Heart left ventricle (tissue), 16 donors: ENCODE measurements around the gene PTPRM. TPM values are rescaled to one million over a fixed set of nuclear protein-coding genes. Genes with fewer than 3 reads are reported as not detected.

ENCODE experiments used
- ATAC-seq, 4 donors: fragments of 200-7000 bp; cut with Tn5 transposase; one replicate each; pipeline ENCODE4 v1.9.1; 2020 to 2022; ENCODE audit warnings: moderate library complexity in 4 of 4, mild to moderate bottlenecking in 3 of 4, moderate number of reproducible peaks in 1 of 4
- DNase-seq, 5 donors: peaks; one replicate each; pipeline ENCODE4 v3.0.0-alpha.2; 2020
- H3K27ac ChIP-seq, 12 donors: fragments of 200-600 bp; sonication (generic) in 4 of 12; one replicate each; pipeline versions ENCODE4 v1.5.0 to v1.8.0; 2016 to 2022; ENCODE audit warnings: mild to moderate bottlenecking in 2 of 12
- H3K27me3 ChIP-seq, 9 donors: fragments of 200-600 bp; sonication (generic) in 2 of 9; one replicate each; pipeline versions ENCODE4 v1.5.1 to v1.8.0; 2016 to 2022; ENCODE audit warnings: mild to moderate bottlenecking in 3 of 9
- H3K36me3 ChIP-seq, 9 donors: fragments of 200-600 bp; sonication (generic) in 2 of 9; one replicate each; pipeline versions ENCODE4 v1.5.0 to v1.8.0; 2018 to 2022; ENCODE audit warnings: mild to moderate bottlenecking in 2 of 9
- H3K4me1 ChIP-seq, 12 donors: fragments of 200-600 bp; sonication (generic) in 4 of 12; one replicate each; pipeline versions ENCODE4 v1.5.0 to v1.8.0; 2016 to 2022; ENCODE audit warnings: mild to moderate bottlenecking in 3 of 12
- H3K4me3 ChIP-seq, 12 donors: fragments of 200-600 bp; sonication (generic) in 4 of 12; one replicate each; pipeline versions ENCODE4 v1.5.0 to v1.8.0; 2017 to 2022; ENCODE audit warnings: mild to moderate bottlenecking in 9 of 12, moderate library complexity in 4 of 12
- H3K9me3 ChIP-seq, 12 donors: fragments of 200-600 bp; sonication (generic) in 4 of 12; one replicate each; pipeline versions ENCODE4 v1.5.0 to v1.8.0; 2016 to 2022; ENCODE audit warnings: mild to moderate bottlenecking in 1 of 12
- POLR2A ChIP-seq, 2 donors: fragments of 450-650 bp; IDR thresholded peaks; one replicate each; pipeline ENCODE4 v1.6.1; 2017; ENCODE audit warnings: antibody characterized with exemption in 2 of 2, mild to moderate bottlenecking in 2 of 2, moderate library complexity in 2 of 2
- WGBS, 4 donors: extraction: QIAGEN DNeasy Blood & Tissue Kit in 2 of 4; methylation state at CpG; one replicate each; pipeline versions ENCODE4 v1.1.5 to v1.1.7; 2013 to 2018; 5-methylcytosine and 5-hydroxymethylcytosine counted together
- intact Hi-C, 10 donors: fragments of 100-400 bp; cut with DNase I; formaldehyde crosslinking; loops; one replicate each; pipeline versions ENCODE4 v1.11.1 to v1.14.2; 2022
- polyA plus RNA-seq, 2 donors: library from polyadenylated mRNA; stranded (reverse); fragments of 200-250 nt; gene quantifications; one replicate each; pipeline ENCODE4 v1.2.3, GENCODE V29; 2013
- total RNA-seq, 9 donors: library from RNA; depleted of rRNA in 2 of 9; stranded (reverse); fragments of >200 nt in 2 of 9; fragmentation: NEBNext Ultra II Directional in 3 of 9; extraction: Animal tissue kit (Norgen Biotek cat#: 25700) in 3 of 9; gene quantifications; one replicate each; pipeline versions ENCODE4 v1.1.0 to v1.2.4, GENCODE V29; 2016 to 2023
- TF ChIP-seq, protein P1 (sequence below), 12 donors: fragments of 200-600 bp; sonication (generic) in 4 of 12; IDR thresholded peaks; one replicate each; pipeline versions ENCODE4 v1.5.0 to v1.8.0; 2018 to 2022; ENCODE audit warnings: antibody characterized with exemption in 12 of 12, mild to moderate bottlenecking in 5 of 12
- donor health status: ischemic (EF 13 %, LVEDD 7.1; RV severe dilation, severe dysfunction).
- donor health status: healthy with polysubstance abuse.
- donor health status: DM: no; HTN: yes; CAD: no.
- donor health status: DM: no; HTN: no; CAD: no.
- donor health status: ischemic (EF 25% LVEDD 6.9; RV normal size, moderate dysfunction).
- donor health status: ischemic (EF 25% LVEDD 5.7; RV mildly dilated, moderate dysfunction).
- donor health status: healthy.
- donor health status: DM: yes; HTN: yes; CAD: no.
- donor health status: ischemic (EF 35%, LVEDD 5.7; RV mildly dilated, moderate dysfunction).
- donor health status: nonischemic (EF 11% LVEDD 7.7; RV severe dilation, severe dysfunction).
- donor health status: DM: yes; HTN: yes; CAD: no.
- donor health status: PGD.
- donor health status: ischemic (EF 29% LVEDD 5.4; RV normal size, mild dysfunction).
- donor health status: nonischemic (EF 23%, LVEDD 6.1; RV moderate dilation, normal function).

Gene PTPRM
- total and polyA plus RNA-seq, 11 donors: 93.8 to 186 (median 123) TPM

GRCh38 chr18:7615840-7616239, 48.7 kb downstream of the PTPRM start:
- Histone ChIP-seq H3K4me1 (peaks cover 13 to 95% (median 60%) of the 10 kb centered on the region in 12 donors), H3K9me3 (no peaks in the 10 kb centered on the region), H3K27me3 (no peaks in the 10 kb centered on the region), H3K27ac (peak overlapping the region in 8 of 12 donors; percentile 50 to 73 (median 64)), H3K36me3 (no peaks in the 10 kb centered on the region), H3K4me3 (no peak overlapping the region)
- 68 to 86% (median 76%) methylated on average over 5 to 9 of the region's 9 CpGs for WGBS, 4 donors
- intact Hi-C loops: loop anchor here in 1 of 10 donors (5.0 kb wide), 2 partner anchors 39 to 51 kb away; no protein-coding TSS in a partner anchor
- no peak for DNase-seq
- TF ChIP-seq POLR2A (IDR thresholded peaks at IDR 0.05): no peak
- TF ChIP-seq, protein P1, sequence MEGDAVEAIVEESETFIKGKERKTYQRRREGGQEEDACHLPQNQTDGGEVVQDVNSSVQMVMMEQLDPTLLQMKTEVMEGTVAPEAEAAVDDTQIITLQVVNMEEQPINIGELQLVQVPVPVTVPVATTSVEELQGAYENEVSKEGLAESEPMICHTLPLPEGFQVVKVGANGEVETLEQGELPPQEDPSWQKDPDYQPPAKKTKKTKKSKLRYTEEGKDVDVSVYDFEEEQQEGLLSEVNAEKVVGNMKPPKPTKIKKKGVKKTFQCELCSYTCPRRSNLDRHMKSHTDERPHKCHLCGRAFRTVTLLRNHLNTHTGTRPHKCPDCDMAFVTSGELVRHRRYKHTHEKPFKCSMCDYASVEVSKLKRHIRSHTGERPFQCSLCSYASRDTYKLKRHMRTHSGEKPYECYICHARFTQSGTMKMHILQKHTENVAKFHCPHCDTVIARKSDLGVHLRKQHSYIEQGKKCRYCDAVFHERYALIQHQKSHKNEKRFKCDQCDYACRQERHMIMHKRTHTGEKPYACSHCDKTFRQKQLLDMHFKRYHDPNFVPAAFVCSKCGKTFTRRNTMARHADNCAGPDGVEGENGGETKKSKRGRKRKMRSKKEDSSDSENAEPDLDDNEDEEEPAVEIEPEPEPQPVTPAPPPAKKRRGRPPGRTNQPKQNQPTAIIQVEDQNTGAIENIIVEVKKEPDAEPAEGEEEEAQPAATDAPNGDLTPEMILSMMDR (IDR thresholded peaks at IDR 0.05): no peak
- no peak for ATAC-seq

- WGBS, 4 donors: 20 to 27% (median 21%) methylated on average over 4 of the region's 4 CpGs
- intact Hi-C loops: loop anchor here in 1 of 10 donors (5.0 kb wide), 2 partner anchors 39 to 51 kb away; no protein-coding TSS in a partner anchor
- Histone ChIP-seq H3K4me3 (no peak overlapping the region), H3K4me1 (peaks cover 13 to 97% (median 61%) of the 10 kb centered on the region in 12 donors), H3K27me3 (no peaks in the 10 kb centered on the region), H3K36me3 (no peaks in the 10 kb centered on the region), H3K27ac (peak overlapping the region in 11 of 12 donors; percentile 9 to 73 (median 62)), H3K9me3 (no peaks in the 10 kb centered on the region)
- no peak for TF ChIP-seq POLR2A (IDR thresholded peaks at IDR 0.05)
- TF ChIP-seq, protein P1 (IDR thresholded peaks at IDR 0.05): no peak
- DNase-seq (peak; percentile 67 to 88 (median 79)), ATAC-seq (peak; percentile 85 to 88 (median 86))
Measured at GRCh38 chr18:7616661-7617060, 49.5 kb downstream of the PTPRM start.

DNA sequence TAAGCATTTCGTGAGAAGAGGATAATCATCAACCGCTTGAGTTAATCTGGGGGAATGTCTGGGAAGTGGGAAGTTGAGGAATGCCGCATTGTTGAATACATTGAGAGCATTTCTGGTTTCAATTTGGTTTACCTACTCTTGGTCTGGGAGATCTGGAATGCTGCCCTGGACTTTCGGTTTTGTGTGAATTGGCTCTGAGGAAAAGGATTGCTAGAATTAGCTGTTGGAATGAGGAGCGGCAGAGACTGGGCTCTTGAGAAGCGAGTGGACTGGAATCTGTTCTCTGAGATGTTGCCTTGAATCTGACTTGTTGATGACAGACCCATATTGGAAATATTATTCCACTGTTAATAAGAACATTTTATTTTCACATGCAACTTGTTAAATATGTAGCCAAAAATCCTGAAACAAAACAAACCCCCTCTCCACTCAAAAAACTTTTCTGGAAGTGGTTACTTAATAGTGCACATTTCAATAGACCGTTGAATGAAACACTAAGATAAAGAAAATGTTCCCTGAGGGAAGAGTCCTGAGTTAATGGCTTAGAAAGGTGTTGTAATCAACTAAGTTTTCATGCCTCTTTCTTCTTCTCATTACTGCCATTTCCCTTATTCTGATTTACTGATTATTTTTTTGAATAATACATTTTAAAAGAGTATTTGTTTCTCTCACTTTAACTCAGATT, 50.8 kb downstream of the PTPRM start:
- Histone ChIP-seq H3K4me1 (peaks cover 13 to 97% (median 64%) of the 10 kb centered on the region in 12 donors), H3K4me3 (peak overlapping the region in 8 of 12 donors; percentile 4 to 33 (median 14)), H3K36me3 (no peaks in the 10 kb centered on the region), H3K27ac (peak overlapping the region in 11 of 12 donors; percentile 9 to 73 (median 62)), H3K9me3 (no peaks in the 10 kb centered on the region), H3K27me3 (no peaks in the 10 kb centered on the region)
- TF ChIP-seq POLR2A (IDR thresholded peaks at IDR 0.05): no peak
- TF ChIP-seq, protein P1 (IDR thresholded peaks at IDR 0.05): no peak
- intact Hi-C loops: loop anchor here in 1 of 10 donors (5.0 kb wide), 2 partner anchors 41 to 49 kb away; no protein-coding TSS in a partner anchor
- ATAC-seq (peak in 3 of 4 donors; percentile 10 to 60 (median 49)), DNase-seq (peak in 4 of 5 donors; percentile 50 to 65 (median 62))
- WGBS, 4 donors: 10 to 21% (median 17%) methylated on average over 7 of the region's 7 CpGs

DNA sequence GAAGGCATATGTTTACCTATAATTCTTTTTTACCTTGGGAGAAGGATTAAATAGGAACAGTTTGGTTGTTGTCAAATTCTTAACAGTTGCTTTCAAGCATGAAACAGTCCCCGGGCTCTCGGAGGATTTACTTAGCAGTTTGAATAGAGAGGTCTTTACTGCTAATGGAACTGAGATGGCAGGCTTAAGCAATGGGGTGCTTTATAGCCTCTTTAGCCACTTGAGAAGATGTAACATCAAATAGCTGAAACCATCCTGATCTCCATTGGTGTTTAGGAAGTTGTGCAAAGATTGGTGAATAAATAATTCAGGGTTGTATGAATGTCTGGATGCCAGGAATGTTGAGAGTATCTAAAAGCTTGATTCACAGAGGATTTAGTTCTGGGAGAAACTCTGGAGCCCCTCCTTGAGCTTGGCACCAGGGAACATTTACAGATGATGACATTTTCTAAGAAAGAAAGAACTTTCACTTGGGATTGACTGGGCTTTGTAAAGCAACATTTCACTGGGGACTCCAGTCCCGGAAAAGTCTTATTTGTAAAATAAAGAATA, 51.9 kb downstream of the PTPRM start:
- DNase-seq (no peak), ATAC-seq (no peak)
- peak overlapping the region in 8 of 12 donors; percentile 9 to 73 (median 62) for H3K27ac ChIP-seq
- no peak for TF ChIP-seq POLR2A (IDR thresholded peaks at IDR 0.05)
- TF ChIP-seq, protein P1 (IDR thresholded peaks at IDR 0.05): no peak
- intact Hi-C loops: loop anchor here in 1 of 10 donors (5.0 kb wide), 2 partner anchors 42 to 48 kb away; no protein-coding TSS in a partner anchor
- H3K27me3 ChIP-seq: no peaks in the 10 kb centered on the region
- no peaks in the 10 kb centered on the region for H3K9me3 ChIP-seq
- no peaks in the 10 kb centered on the region for H3K36me3 ChIP-seq
- 39 to 71% (median 63%) methylated on average over 3 of the region's 3 CpGs for WGBS, 4 donors
- peak overlapping the region in 1 of 12 donors; percentile 3 for H3K4me3 ChIP-seq
- H3K4me1 ChIP-seq: peaks cover 17 to 99% (median 66%) of the 10 kb centered on the region in 12 donors
